Stimulated activated naive CD8-positive, alpha-beta T cell treated with anti-CD3 and anti-CD28 coated beads, Interleukin-15, Interleukin-2, amounts not matched to agents 100 ng/mL and 50 ng/mL, for 24 hours (primary cell): Measurements from ENCODE around the gene ESRRG.
"Not testable (repeated sequence)": the region's sequence is repeated elsewhere in the genome, so short reads cannot be mapped to it uniquely, and the experiment has no call there.

Experiments
- H3K27ac Mint-ChIP-seq: one replicate; pipeline ENCODE4 v1.8.0; 2021; ENCODE audit warnings: mild to moderate bottlenecking, mixed read lengths
- H3K27me3 Mint-ChIP-seq: one replicate; pipeline ENCODE4 v1.8.0; 2021; ENCODE audit warnings: mixed read lengths
- H3K36me3 Mint-ChIP-seq: one replicate; pipeline ENCODE4 v1.8.0; 2021; ENCODE audit warnings: low read depth, mixed read lengths
- H3K4me1 Mint-ChIP-seq: one replicate; pipeline ENCODE4 v1.8.0; 2021; ENCODE audit warnings: low read depth, mixed read lengths
- H3K4me3 Mint-ChIP-seq: one replicate; pipeline ENCODE4 v1.8.0; 2021; ENCODE audit warnings: mild to moderate bottlenecking, mixed read lengths
- H3K9me3 Mint-ChIP-seq: one replicate; pipeline ENCODE4 v1.8.0; 2021; ENCODE audit warnings: mixed read lengths

Gene ESRRG

GRCh38 chr1:216535751-216536150 lies 187.5 kb downstream of the ESRRG start:
- H3K4me1 Mint-ChIP-seq = no peaks in the 10 kb centered on the region
- H3K9me3 Mint-ChIP-seq = peaks cover 14% of the 10 kb centered on the region
- H3K4me3 Mint-ChIP-seq = no peak overlapping the region
- H3K27me3 Mint-ChIP-seq = no peaks in the 10 kb centered on the region
- H3K27ac Mint-ChIP-seq = no peak overlapping the region
- H3K36me3 Mint-ChIP-seq = no peaks in the 10 kb centered on the region

DNA sequence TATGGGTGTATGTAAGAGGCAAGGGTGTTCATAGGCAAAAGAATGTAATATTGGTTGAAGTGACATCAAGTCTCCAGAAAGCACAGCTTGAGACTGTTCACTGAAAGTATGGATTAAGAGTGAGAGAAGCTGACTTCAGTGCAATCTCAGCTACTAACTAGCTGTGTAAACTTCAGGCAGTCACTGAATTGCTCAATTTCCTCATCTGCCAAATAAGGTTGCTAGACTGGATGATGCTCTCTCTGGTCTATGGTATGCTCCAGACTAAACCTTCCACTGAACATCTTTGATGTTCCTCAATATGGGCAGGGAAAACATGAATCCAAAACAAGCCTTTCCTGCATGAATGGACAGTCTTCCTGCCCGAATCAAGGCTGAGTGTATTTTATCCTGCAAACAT lies 188.2 kb downstream of the ESRRG start:
- Mint-ChIP-seq H3K36me3 (no peaks in the 10 kb centered on the region), H3K27ac (no peak overlapping the region), H3K9me3 (peaks cover 14% of the 10 kb centered on the region), H3K4me3 (no peak overlapping the region), H3K4me1 (no peaks in the 10 kb centered on the region), H3K27me3 (no peaks in the 10 kb centered on the region)

DNA sequence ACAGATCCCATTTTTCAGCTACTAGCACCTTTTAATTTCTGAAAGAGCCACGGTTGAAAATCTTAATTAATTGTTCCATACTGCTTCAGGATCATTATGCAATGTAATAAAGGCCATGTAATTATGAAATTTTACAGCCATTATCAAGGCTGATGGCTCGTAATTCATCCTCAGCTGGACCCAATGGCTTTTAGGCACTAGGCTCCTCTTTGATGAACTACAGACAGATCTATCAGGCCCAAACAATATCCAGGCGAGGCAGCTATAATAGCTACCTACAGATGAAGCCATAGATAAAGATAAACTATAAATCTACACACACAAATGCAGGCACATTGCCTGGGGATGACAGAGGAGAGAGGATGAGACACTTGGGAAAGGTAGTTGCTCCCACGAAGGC lies 189.5 kb downstream of the ESRRG start:
- Mint-ChIP-seq H3K36me3 (no peaks in the 10 kb centered on the region), H3K4me3 (no peak overlapping the region), H3K4me1 (no peaks in the 10 kb centered on the region), H3K9me3 (peaks cover 14% of the 10 kb centered on the region), H3K27me3 (no peaks in the 10 kb centered on the region), H3K27ac (no peak overlapping the region)

GRCh38 chr1:216532251-216532798 lies 190.9 kb downstream of the ESRRG start:
- H3K27ac Mint-ChIP-seq = no peak overlapping the region
- no peak overlapping the region for H3K4me3 Mint-ChIP-seq
- H3K4me1 Mint-ChIP-seq = no peaks in the 10 kb centered on the region
- H3K9me3 Mint-ChIP-seq = peaks cover 14% of the 10 kb centered on the region
- no peaks in the 10 kb centered on the region for H3K36me3 Mint-ChIP-seq
- no peaks in the 10 kb centered on the region for H3K27me3 Mint-ChIP-seq

DNA sequence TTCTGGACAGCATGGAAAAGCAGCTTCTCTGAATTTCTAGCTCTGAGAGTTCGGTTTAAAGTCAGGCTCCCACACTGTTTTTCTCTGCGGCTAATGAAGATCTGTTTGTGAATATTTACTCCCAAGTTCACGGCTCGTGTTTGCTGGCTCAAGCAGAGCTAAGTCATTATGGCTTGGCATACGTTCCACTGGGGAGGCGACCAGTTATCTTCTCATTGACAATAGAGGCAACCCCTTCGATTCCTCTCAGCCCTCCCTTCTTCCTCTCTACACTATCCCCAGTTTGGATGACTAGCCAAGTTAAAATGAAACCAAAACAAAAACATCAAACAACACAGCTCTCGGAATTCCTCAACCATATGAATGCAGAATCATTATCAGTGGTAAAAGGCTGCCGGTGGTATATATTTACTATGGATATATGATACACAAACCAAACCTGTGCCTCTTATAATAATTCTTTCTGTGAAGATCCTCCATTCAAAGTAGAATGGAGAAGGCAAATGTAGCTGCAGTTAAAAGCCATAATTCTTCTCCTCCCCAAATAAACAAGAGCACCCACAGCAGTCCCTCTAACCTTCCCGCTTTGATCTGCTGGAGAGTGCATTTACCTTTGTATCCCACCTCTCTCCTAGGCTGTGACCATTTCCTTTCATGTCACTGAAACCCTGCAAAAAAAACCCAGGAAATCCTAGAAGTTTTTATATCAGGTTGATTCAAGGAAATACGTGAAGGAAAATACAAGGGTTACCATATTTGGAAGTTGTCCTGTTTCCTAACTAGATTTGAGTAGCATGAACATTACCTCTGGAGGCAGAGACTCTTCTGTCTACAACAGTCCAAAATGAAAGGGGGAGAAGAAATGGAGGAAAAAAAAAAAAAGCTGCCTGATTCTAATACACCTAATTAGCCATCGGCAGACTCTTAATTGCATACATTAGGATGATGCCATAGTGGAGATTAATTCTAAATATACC lies 191.7 kb downstream of the ESRRG start:
- Mint-ChIP-seq H3K27me3 (no peaks in the 10 kb centered on the region), H3K4me1 (no peaks in the 10 kb centered on the region), H3K9me3 (peaks cover 12% of the 10 kb centered on the region), H3K36me3 (no peaks in the 10 kb centered on the region), H3K4me3 (peak overlapping the region; percentile 60), H3K27ac (peak overlapping the region; percentile 10)

- H3K4me3 Mint-ChIP-seq, H3K27me3 Mint-ChIP-seq, H3K4me1 Mint-ChIP-seq, H3K27ac Mint-ChIP-seq, H3K36me3 Mint-ChIP-seq, H3K9me3 Mint-ChIP-seq: not testable (repeated sequence)
Measured at GRCh38 chr1:216529851-216530250, 193.4 kb downstream of the ESRRG start.

GRCh38 chr1:216528816-216529215 lies 194.4 kb downstream of the ESRRG start:
- H3K9me3 Mint-ChIP-seq = no peaks in the 10 kb centered on the region
- H3K4me1 Mint-ChIP-seq = no peaks in the 10 kb centered on the region
- H3K4me3 Mint-ChIP-seq = no peak overlapping the region
- no peaks in the 10 kb centered on the region for H3K36me3 Mint-ChIP-seq
- H3K27me3 Mint-ChIP-seq = no peaks in the 10 kb centered on the region
- no peak overlapping the region for H3K27ac Mint-ChIP-seq

- Mint-ChIP-seq H3K27ac (no peak overlapping the region), H3K4me1 (no peaks in the 10 kb centered on the region), H3K27me3 (no peaks in the 10 kb centered on the region), H3K4me3 (no peak overlapping the region), H3K9me3 (no peaks in the 10 kb centered on the region), H3K36me3 (no peaks in the 10 kb centered on the region)
Measured at GRCh38 chr1:216523449-216524190, 199.6 kb downstream of the ESRRG start.

GRCh38 chr1:216523043-216523442 lies 200.2 kb downstream of the ESRRG start:
- Mint-ChIP-seq H3K9me3 (no peaks in the 10 kb centered on the region), H3K4me3 (no peak overlapping the region), H3K36me3 (no peaks in the 10 kb centered on the region), H3K27ac (no peak overlapping the region), H3K4me1 (no peaks in the 10 kb centered on the region), H3K27me3 (no peaks in the 10 kb centered on the region)

GRCh38 chr1:216521477-216521876 lies 201.8 kb downstream of the ESRRG start:
- no peaks in the 10 kb centered on the region for H3K4me1 Mint-ChIP-seq
- no peaks in the 10 kb centered on the region for H3K36me3 Mint-ChIP-seq
- no peaks in the 10 kb centered on the region for H3K27me3 Mint-ChIP-seq
- no peak overlapping the region for H3K4me3 Mint-ChIP-seq
- no peak overlapping the region for H3K27ac Mint-ChIP-seq
- H3K9me3 Mint-ChIP-seq = no peaks in the 10 kb centered on the region

DNA sequence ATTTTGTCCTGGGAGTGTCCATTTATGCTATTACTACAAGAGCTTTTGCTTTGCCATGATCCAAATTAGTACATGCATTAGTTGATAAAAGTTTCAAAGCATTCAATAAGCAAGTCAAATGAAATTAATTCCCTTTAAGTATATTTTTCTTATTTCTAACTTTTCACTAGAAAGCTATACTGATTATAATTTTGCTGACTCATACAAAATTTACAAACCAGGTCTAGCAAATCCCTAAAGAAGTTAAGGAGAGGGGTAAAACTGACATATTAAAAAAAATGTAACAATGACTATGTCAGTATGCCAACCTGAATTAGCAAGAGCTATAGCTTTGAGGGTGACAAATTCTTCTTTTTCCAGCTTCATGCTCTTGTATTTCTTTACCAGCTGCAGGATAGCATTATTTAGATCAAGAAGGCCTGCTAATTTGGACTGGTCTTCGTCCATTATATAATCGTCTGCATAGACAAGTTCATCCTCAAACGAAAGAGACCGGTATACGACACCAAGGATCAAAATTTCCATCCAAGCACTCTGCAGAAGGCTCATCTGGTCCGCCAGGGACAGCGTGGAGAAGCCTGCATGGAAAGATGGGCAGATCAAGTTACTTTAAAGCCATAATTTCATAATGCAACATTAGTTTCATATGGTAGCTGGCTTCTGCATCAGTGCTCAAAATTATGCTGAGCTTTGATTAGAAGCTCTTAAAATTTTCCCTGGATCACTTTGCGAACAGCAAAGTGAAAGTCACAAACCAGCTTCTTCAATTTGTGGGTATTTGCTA lies 204.2 kb downstream of the ESRRG start:
- H3K36me3 Mint-ChIP-seq = no peaks in the 10 kb centered on the region
- H3K27me3 Mint-ChIP-seq = no peaks in the 10 kb centered on the region
- H3K27ac Mint-ChIP-seq = no peak overlapping the region
- H3K4me1 Mint-ChIP-seq = no peaks in the 10 kb centered on the region
- no peak overlapping the region for H3K4me3 Mint-ChIP-seq
- no peaks in the 10 kb centered on the region for H3K9me3 Mint-ChIP-seq

DNA sequence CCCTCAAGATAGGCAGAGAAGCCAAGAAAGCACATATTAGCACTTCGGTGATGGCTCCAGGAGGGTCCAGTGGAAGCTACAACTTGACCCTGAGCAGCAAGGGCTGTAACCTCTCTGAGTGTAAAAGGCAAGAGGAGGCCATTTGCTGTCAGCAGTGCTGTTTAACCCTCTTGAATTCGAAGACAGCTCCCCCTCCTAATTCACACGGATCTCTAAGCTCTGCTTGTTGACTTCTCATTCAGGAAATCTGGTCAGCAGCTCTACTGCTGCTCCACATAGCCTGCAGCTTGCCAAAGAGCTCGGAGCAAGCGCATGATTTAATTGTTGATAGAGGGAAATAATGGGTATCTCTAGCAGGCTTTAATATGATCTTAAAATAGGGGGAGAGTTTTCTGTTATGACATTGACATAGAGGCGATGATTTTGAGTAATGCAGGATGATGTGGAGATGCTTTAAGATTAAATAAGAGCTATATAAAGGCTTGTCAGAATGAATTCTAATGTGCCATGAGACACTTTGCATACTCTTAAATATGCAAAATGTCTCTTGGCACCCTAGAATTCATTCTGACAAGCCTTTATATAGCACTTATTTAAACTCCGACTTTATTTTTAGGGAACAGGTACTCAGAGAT lies 220.6 kb downstream of the ESRRG start:
- Mint-ChIP-seq H3K4me3 (no peak overlapping the region), H3K27ac (no peak overlapping the region), H3K4me1 (no peaks in the 10 kb centered on the region), H3K36me3 (no peaks in the 10 kb centered on the region), H3K9me3 (peaks cover 5% of the 10 kb centered on the region), H3K27me3 (no peaks in the 10 kb centered on the region)

DNA sequence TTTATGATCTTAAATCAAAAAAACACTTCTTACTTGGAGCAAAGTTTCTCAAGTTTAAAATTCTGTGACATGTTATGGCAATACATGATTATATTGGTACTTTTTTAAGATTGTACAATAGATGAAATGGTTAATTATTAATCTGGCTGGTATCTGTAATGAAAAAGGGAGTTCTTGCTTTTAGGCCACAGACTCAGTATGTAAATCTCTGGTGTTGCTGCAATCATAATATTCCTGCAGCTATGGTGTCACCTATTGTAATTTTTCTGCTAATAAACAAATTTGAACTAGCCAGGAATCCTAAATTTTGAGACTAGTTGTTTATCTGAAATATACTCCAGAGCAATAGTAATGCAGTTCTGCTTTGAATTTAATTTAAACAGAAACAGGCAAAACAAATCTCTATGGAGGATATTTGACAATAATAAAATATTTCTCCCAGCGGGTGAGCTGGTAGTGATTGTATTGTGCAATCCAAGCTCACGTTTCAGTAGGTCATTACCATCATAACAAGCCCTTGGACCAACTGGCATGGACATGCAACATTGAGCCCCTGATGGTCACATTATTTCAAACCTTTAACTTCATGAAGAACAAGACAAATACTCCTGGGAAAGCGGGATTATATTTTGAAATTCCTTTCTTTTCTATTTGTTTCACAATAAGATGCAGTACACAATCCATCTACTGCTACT lies 222.8 kb downstream of the ESRRG start:
- Mint-ChIP-seq H3K4me1 (no peaks in the 10 kb centered on the region), H3K36me3 (no peaks in the 10 kb centered on the region), H3K27ac (no peak overlapping the region), H3K4me3 (no peak overlapping the region), H3K9me3 (peaks cover 8% of the 10 kb centered on the region), H3K27me3 (no peaks in the 10 kb centered on the region)
